ENCODE results near the gene NOBOX. TPM values are rescaled to one million over a fixed set of nuclear protein-coding genes. Genes with fewer than 3 reads are reported as not detected.

Gene NOBOX
- total RNA-seq, 3 donors from 2014 or later (not counting 1 experiment from before 2014, with no cell fraction given), result not detected

GRCh38 chr7:144384555-144385245, 18.8 kb downstream of the NOBOX start:
- Histone ChIP-seq H3K4me1 (ENCODE audit: control insufficient read depth, insufficient read depth, low read length) (no peaks in the 10 kb centered on the region), H3K27me3 (ENCODE audit: control insufficient read depth, insufficient read depth, low read length) (no peaks in the 10 kb centered on the region), H3K27ac (ENCODE audit: low read length) (no peak overlapping the region), H3K4me3 (ENCODE audit: low read length) (no peak overlapping the region), H3K9me3 (ENCODE audit: control insufficient read depth, insufficient read depth, low read length) (no peaks in the 10 kb centered on the region), H3K36me3 (ENCODE audit: control insufficient read depth, insufficient read depth, low read length) (no peaks in the 10 kb centered on the region)
- ATAC-seq, result no peak
- peaks cover 0 to 5% of the 10 kb centered on the region in 2 donors for H3K27me3 Mint-ChIP-seq (ENCODE audit: low read depth in 2 of 2)
- 84% methylated on average over 12 of the region's 12 CpGs for WGBS (ENCODE audit: insufficient coverage)
- no peak overlapping the region for H3K4me3 Mint-ChIP-seq
- H3K36me3 Mint-ChIP-seq, result no peaks in the 10 kb centered on the region
- intact Hi-C loops (cut with micrococcal nuclease), result no loop called here
- no peak for TF ChIP-seq CTCF (IDR thresholded peaks at IDR 0.05)
- H3K27ac Mint-ChIP-seq, result no peak overlapping the region
- no peak for DNase-seq
- no peaks in the 10 kb centered on the region for H3K4me1 Mint-ChIP-seq
- H3K9me3 Mint-ChIP-seq, result no peaks in the 10 kb centered on the region

GRCh38 chr7:144384071-144384470, 19.4 kb downstream of the NOBOX start:
- DNase-seq (no peak), ATAC-seq (no peak)
- no peaks in the 10 kb centered on the region for H3K4me1 Mint-ChIP-seq
- Histone ChIP-seq H3K9me3 (ENCODE audit: control insufficient read depth, insufficient read depth, low read length) (no peaks in the 10 kb centered on the region), H3K27ac (ENCODE audit: low read length) (no peak overlapping the region), H3K36me3 (ENCODE audit: control insufficient read depth, insufficient read depth, low read length) (no peaks in the 10 kb centered on the region), H3K4me1 (ENCODE audit: control insufficient read depth, insufficient read depth, low read length) (no peaks in the 10 kb centered on the region), H3K27me3 (ENCODE audit: control insufficient read depth, insufficient read depth, low read length) (no peaks in the 10 kb centered on the region), H3K4me3 (ENCODE audit: low read length) (no peak overlapping the region)
- no peak overlapping the region for H3K27ac Mint-ChIP-seq
- peaks cover 0 to 5% of the 10 kb centered on the region in 2 donors for H3K27me3 Mint-ChIP-seq (ENCODE audit: low read depth in 2 of 2)
- WGBS (ENCODE audit: insufficient coverage), result 78% methylated on average over 4 of the region's 4 CpGs
- H3K36me3 Mint-ChIP-seq, result no peaks in the 10 kb centered on the region
- TF ChIP-seq CTCF (IDR thresholded peaks at IDR 0.05), result no peak
- H3K9me3 Mint-ChIP-seq, result no peaks in the 10 kb centered on the region
- intact Hi-C loops (cut with micrococcal nuclease), result no loop called here
- H3K4me3 Mint-ChIP-seq, result no peak overlapping the region

- H3K27ac Mint-ChIP-seq, result no peak overlapping the region
- intact Hi-C loops (cut with micrococcal nuclease), result no loop called here
- 96% methylated on average over 11 of the region's 11 CpGs for WGBS (ENCODE audit: insufficient coverage)
- H3K4me3 Mint-ChIP-seq, result no peak overlapping the region
- Histone ChIP-seq H3K27me3 (ENCODE audit: control insufficient read depth, insufficient read depth, low read length) (no peaks in the 10 kb centered on the region), H3K4me3 (ENCODE audit: low read length) (no peak overlapping the region), H3K27ac (ENCODE audit: low read length) (no peak overlapping the region), H3K4me1 (ENCODE audit: control insufficient read depth, insufficient read depth, low read length) (no peaks in the 10 kb centered on the region), H3K9me3 (ENCODE audit: control insufficient read depth, insufficient read depth, low read length) (no peaks in the 10 kb centered on the region), H3K36me3 (ENCODE audit: control insufficient read depth, insufficient read depth, low read length) (no peaks in the 10 kb centered on the region)
- no peaks in the 10 kb centered on the region for H3K9me3 Mint-ChIP-seq
- ATAC-seq (no peak), DNase-seq (no peak)
- no peak for TF ChIP-seq CTCF (IDR thresholded peaks at IDR 0.05)
- no peaks in the 10 kb centered on the region for H3K4me1 Mint-ChIP-seq
- H3K36me3 Mint-ChIP-seq, result no peaks in the 10 kb centered on the region
- peaks cover 0 to 5% of the 10 kb centered on the region in 2 donors for H3K27me3 Mint-ChIP-seq (ENCODE audit: low read depth in 2 of 2)
Measured at GRCh38 chr7:144379776-144380384, 23.6 kb downstream of the NOBOX start.

Measured in natural killer cell (primary cell).